Measurements from ENCODE around the gene VTA1.
"Not testable (repeated sequence)": the region's sequence is repeated elsewhere in the genome, so short reads cannot be mapped to it uniquely, and the experiment has no call there.

Gene VTA1

GRCh38 chr6:142146828-142147662 is at the start of gene VTA1, which contains the start of gene NMBR:
VTA1 (plus strand) TSS chr6:142147263; CDS start chr6:142147288, 25 bp downstream.
NMBR (minus strand) TSS chr6:142147122; CDS start chr6:142088658, 58,464 bp downstream.
- peak; percentile 99 for DNase-seq

GRCh38 chr6:142104820-142105219 is 42.2 kb upstream of the VTA1 start:
- not testable (repeated sequence) for DNase-seq

GRCh38 chr6:142110820-142111219 is 36.2 kb upstream of the VTA1 start:
- not testable (repeated sequence) for DNase-seq

GRCh38 chr6:142112451-142113061 is 34.5 kb upstream of the VTA1 start:
- DNase-seq: peak; percentile 80

- DNase-seq: no peak
Measured at GRCh38 chr6:142117366-142117765, 29.7 kb upstream of the VTA1 start.

GRCh38 chr6:142118328-142118727 is 28.7 kb upstream of the VTA1 start:
- DNase-seq: no peak

GRCh38 chr6:142118925-142119324 is 28.1 kb upstream of the VTA1 start:
- no peak for DNase-seq

- DNase-seq: no peak
Measured at GRCh38 chr6:142121342-142121741, 25.7 kb upstream of the VTA1 start.

- no peak for DNase-seq
Measured at GRCh38 chr6:142130814-142131213, 16.2 kb upstream of the VTA1 start.

GRCh38 chr6:142132625-142133024 is 14.4 kb upstream of the VTA1 start, which contains the start of gene GJE1:
GJE1 (plus strand) TSS chr6:142132925; CDS start chr6:142133159, 234 bp downstream.
- no peak for DNase-seq

- DNase-seq: no peak
Measured at GRCh38 chr6:142138876-142139275, 8.2 kb upstream of the VTA1 start.

- DNase-seq: not testable (repeated sequence)
Measured at GRCh38 chr6:142141531-142141930, 5.5 kb upstream of the VTA1 start.

GRCh38 chr6:142152746-142153145 is 5.7 kb downstream of the VTA1 start:
- no peak for DNase-seq

GRCh38 chr6:142153196-142153595 is 6.1 kb downstream of the VTA1 start:
- no peak for DNase-seq

- DNase-seq: no peak
Measured at GRCh38 chr6:142154336-142154735, 7.3 kb downstream of the VTA1 start.

- no peak for DNase-seq
Measured at GRCh38 chr6:142155091-142155490, 8.0 kb downstream of the VTA1 start.

GRCh38 chr6:142155895-142156757 is 9.1 kb downstream of the VTA1 start:
- DNase-seq: peak; percentile 16

- not testable (repeated sequence) for DNase-seq
Measured at GRCh38 chr6:142156758-142157068, 9.7 kb downstream of the VTA1 start.

GRCh38 chr6:142162780-142163179 is 15.7 kb downstream of the VTA1 start:
- no peak for DNase-seq

GRCh38 chr6:142165227-142165626 is 18.2 kb downstream of the VTA1 start:
- DNase-seq: no peak

GRCh38 chr6:142167071-142167470 is 20.0 kb downstream of the VTA1 start:
- DNase-seq: no peak

- DNase-seq: no peak
Measured at GRCh38 chr6:142167486-142167885, 20.4 kb downstream of the VTA1 start.

GRCh38 chr6:142171351-142171750 is 24.3 kb downstream of the VTA1 start:
- DNase-seq: no peak

All from MV-4-11 (cell line).